ENCODE results near the gene ZNF599.
A peak's percentile ranks its signal among the peaks of the same experiment; 100 is the strongest.
"Not testable (repeated sequence)": the region's sequence is repeated elsewhere in the genome, so short reads cannot be mapped to it uniquely, and the experiment has no call there.

ZNF599 gene

GRCh38 chr19:34772697-34773554, at the start of gene ZNF599:
Gene ZNF599 (minus strand): TSS chr19:34773215. CDS start chr19:34772841, 374 bp downstream.
- peak; percentile 90 to 92 for DNase-seq

GRCh38 chr19:34818270-34818669, 45.3 kb upstream of the ZNF599 start:
- no peak for DNase-seq

GRCh38 chr19:34816708-34817107, 43.7 kb upstream of the ZNF599 start:
- no peak for DNase-seq

GRCh38 chr19:34808566-34808965, 35.6 kb upstream of the ZNF599 start:
- DNase-seq: no peak

- DNase-seq: no peak
Measured at GRCh38 chr19:34806976-34807860, 34.2 kb upstream of the ZNF599 start.

- no peak for DNase-seq
Measured at GRCh38 chr19:34804115-34804514, 31.1 kb upstream of the ZNF599 start.

- not testable (repeated sequence) for DNase-seq
Measured at GRCh38 chr19:34796953-34797352, 23.9 kb upstream of the ZNF599 start.

- no peak for DNase-seq
Measured at GRCh38 chr19:34794066-34794960, 21.3 kb upstream of the ZNF599 start.

GRCh38 chr19:34793565-34793964, 20.6 kb upstream of the ZNF599 start:
- DNase-seq: no peak

GRCh38 chr19:34788074-34788473, 15.1 kb upstream of the ZNF599 start:
- DNase-seq: no peak

GRCh38 chr19:34787059-34787824, 14.2 kb upstream of the ZNF599 start:
- no peak for DNase-seq

GRCh38 chr19:34786236-34786635, 13.2 kb upstream of the ZNF599 start:
- no peak for DNase-seq

- DNase-seq: no peak
Measured at GRCh38 chr19:34779652-34780051, 6.6 kb upstream of the ZNF599 start.

GRCh38 chr19:34778342-34778741, 5.3 kb upstream of the ZNF599 start:
- DNase-seq: no peak

- DNase-seq: no peak
Measured at GRCh38 chr19:34774857-34775256, 1.8 kb upstream of the ZNF599 start.

GRCh38 chr19:34773555-34773864, 495 bp upstream of the ZNF599 start:
- no peak for DNase-seq

- no peak for DNase-seq
Measured at GRCh38 chr19:34767951-34768350, 5.1 kb downstream of the ZNF599 start.

- DNase-seq: no peak
Measured at GRCh38 chr19:34766386-34766785, 6.6 kb downstream of the ZNF599 start.

GRCh38 chr19:34759218-34759917, 13.6 kb downstream of the ZNF599 start:
- DNase-seq: no peak

GRCh38 chr19:34757441-34757840, 15.6 kb downstream of the ZNF599 start:
- DNase-seq: no peak

- no peak for DNase-seq
Measured at GRCh38 chr19:34744896-34745690, 27.9 kb downstream of the ZNF599 start.
